SH-SY5Y (cell line): ENCODE data around the gene CDH4.

Experiments used
- GATA2 ChIP-seq: IDR thresholded peaks from 2 replicates; pipeline ENCODE4 v1.6.1; 2011; ENCODE audit warnings: mild to moderate bottlenecking, low read depth, low read length
- GATA3 ChIP-seq: IDR thresholded peaks from 2 replicates; pipeline ENCODE4 v1.6.1; 2011; ENCODE audit warnings: low read depth, mild to moderate bottlenecking, low read length, moderate library complexity

Gene CDH4

GRCh38 chr20:61839223-61839911 lies 587.3 kb downstream of the CDH4 start:
- TF ChIP-seq GATA3 (no peak), GATA2 (no peak)

GRCh38 chr20:61839912-61840778 lies 588.1 kb downstream of the CDH4 start:
- TF ChIP-seq GATA2, result no peak
- no peak for TF ChIP-seq GATA3

- TF ChIP-seq GATA2 (no peak), GATA3 (no peak)
Observed at GRCh38 chr20:61840779-61841455, 588.9 kb downstream of the CDH4 start.

GRCh38 chr20:61841551-61841950 lies 589.5 kb downstream of the CDH4 start:
- TF ChIP-seq GATA3, result no peak

DNA sequence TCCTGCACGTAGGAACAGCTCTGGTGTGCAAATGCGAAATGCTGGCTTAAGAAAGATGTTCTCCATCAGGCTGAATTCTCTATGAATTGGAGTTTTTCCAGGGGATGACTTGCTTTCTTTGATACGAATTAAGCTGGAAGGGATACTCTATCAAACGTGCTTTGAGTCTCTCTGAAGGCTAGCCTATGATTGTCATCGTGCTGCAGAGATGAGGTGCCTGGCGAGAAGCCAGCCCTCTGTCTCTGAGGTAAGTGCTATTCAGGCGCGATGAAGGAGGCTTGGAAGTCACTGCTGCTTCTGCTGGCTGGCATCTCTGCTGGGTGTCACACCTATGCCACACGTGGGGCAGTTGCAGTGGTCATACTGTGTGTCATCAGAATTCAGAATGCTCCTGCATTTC lies 589.9 kb downstream of the CDH4 start:
- no peak for TF ChIP-seq GATA3
- no peak for TF ChIP-seq GATA2

- TF ChIP-seq GATA3 (no peak), GATA2 (no peak)
Observed at GRCh38 chr20:61844621-61845020, 592.6 kb downstream of the CDH4 start.

DNA sequence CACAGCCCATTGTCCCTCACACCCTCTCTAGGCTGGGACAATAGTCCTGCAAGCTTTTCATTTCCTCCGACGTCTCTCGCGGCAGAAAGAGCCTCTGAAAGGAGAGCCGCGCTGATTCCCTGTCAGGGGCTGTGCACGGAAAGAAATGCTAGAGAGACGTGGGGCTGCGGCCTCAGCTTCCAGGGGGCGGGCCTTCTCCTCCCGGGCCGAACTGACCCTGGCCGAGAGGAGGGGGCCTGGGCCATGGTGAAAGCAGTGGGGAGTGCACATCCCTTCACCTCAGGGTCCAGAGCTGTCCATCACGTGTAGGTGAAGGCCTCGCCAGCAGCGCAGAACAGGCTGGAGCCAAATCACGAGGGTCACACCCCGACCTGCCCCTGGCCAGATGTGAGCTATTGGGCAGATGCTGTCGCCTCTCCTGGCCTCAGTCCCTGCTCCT lies 593.2 kb downstream of the CDH4 start:
- TF ChIP-seq GATA3, result no peak
- no peak for TF ChIP-seq GATA2

DNA sequence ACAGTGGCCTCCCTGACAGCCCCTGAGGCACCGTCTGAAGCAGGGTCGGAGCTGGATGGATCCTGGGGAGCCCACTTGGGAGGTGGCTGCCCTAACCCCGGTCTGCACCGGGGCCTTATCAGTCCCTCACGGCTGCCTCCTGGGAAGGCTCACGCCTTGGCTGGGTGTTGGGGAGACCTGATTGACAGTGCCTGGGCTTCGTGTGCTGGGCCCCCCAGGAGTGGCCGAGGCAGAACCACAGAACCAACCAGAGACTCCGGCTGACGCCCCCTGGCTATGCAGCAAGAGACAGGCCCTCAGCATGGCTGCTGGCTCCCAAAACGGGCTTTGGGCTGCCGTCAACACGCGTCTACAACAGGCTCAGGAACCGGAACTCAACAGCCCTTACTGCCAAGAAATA lies 594.0 kb downstream of the CDH4 start:
- TF ChIP-seq GATA2, result no peak
- TF ChIP-seq GATA3, result no peak

DNA sequence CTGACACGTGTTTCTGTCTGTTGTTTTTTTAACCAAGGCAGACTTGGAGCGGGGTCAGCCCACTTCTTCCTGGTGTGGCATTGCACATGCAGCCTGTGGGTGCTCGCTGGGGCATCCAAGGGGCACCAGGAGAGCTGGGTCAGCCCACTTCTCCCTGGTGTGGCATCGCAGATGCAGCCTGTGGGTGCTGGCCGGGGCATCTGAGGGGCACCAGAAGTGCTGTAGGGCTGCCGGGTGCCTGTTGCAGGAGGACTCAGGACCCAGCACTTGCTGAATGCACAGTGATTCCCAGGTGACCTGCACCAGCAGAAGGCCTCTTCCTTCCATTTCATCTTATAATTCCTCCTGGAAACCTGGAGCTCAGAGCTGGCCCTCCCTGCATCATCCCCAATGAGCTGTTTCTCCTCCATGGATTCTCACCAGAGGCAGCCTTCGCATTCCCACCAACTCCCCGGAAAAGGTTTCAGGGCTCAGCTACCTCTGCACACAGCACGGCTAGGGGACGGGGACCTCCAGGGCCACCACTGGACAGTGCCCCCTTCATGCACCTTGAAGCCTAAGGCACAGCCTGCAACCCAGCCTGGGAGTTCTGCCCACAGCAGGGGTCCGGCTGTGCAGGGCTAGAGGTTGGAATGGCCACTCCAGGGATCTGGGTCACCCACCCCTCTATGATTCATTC lies 594.8 kb downstream of the CDH4 start:
- TF ChIP-seq GATA2, result no peak
- no peak for TF ChIP-seq GATA3

GRCh38 chr20:61847420-61847748 lies 595.3 kb downstream of the CDH4 start:
- TF ChIP-seq GATA3 (no peak), GATA2 (no peak)

- TF ChIP-seq GATA2, result no peak
- TF ChIP-seq GATA3, result no peak
Observed at GRCh38 chr20:61847986-61848385, 595.9 kb downstream of the CDH4 start.

- TF ChIP-seq GATA3 (no peak), GATA2 (no peak)
Observed at GRCh38 chr20:61848851-61849250, 596.8 kb downstream of the CDH4 start.

DNA sequence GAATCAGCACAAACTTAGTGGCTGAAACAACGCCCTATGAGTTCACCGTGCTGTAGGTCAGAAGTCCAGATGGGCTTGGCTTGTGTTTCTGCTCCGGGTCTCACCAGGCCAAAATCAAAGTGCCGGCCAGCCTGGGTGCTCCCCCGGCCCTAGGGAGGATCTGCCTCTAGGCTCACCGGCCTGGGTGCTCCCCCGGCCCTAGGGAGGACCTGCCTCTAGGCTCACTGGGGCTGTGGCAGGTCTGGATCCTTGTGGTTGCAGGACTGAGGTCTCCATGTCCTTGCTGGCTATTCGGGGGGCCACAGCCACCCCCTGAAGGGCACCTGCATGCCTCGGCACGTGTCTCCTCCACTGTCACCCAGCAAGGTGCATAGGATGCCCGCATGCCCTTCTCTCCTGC lies 597.3 kb downstream of the CDH4 start:
- TF ChIP-seq GATA2 (no peak), GATA3 (no peak)

DNA sequence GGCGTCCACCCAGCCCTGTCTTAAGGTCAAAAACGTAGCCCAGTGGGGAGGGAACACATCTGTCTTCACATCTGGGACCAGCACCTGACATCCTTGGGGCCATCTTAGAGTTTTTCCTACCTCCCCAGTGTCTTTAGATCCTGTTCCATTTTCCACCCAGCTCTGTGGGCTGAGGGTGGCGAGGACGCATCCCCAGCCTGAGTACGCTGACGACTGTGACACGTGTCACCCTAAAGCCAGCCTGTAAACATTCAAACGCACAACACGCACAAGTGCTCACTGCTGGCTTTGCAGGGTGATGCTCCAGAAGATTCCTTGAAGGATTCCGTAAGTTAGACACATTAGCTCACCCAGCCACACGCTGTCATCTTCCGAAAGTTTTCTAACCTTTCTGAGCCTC lies 597.8 kb downstream of the CDH4 start:
- TF ChIP-seq GATA2, result no peak
- no peak for TF ChIP-seq GATA3
